Cardiac muscle cell (in vitro differentiated cells and primary cell): ENCODE results near the gene CNTNAP1. TPM values are rescaled to one million over a fixed set of nuclear protein-coding genes. Genes with fewer than 3 reads are reported as not detected.

Experiments used
- DNase-seq, 2 donors: peaks; one replicate each; pipeline versions ENCODE4 v3.0.0 to v3.0.0-alpha.2; 2010 to 2017; ENCODE audit warnings: low read depth in 1 of 2, low spot score in 1 of 2
- H3K27ac ChIP-seq: fragments of 200-600 bp; sonication (generic); 2 replicates; pipeline ENCODE4 v1.5.1; 2016
- H3K27me3 ChIP-seq: fragments of 200-600 bp; sonication (generic); 2 replicates; pipeline ENCODE4 v1.6.0; 2016; ENCODE audit warnings: control low read depth
- H3K36me3 ChIP-seq: fragments of 200-600 bp; sonication (generic); 2 replicates; pipeline ENCODE4 v1.5.1; 2016; ENCODE audit warnings: control low read depth
- H3K4me1 ChIP-seq: fragments of 200-600 bp; sonication (generic); 2 replicates; pipeline ENCODE4 v1.8.1; 2017; ENCODE audit warnings: low read depth, mild to moderate bottlenecking, mixed run types
- H3K4me3 ChIP-seq: fragments of 200-600 bp; sonication (generic); 2 replicates; pipeline ENCODE4 v1.5.1; 2016; ENCODE audit warnings: mild to moderate bottlenecking
- H3K9me3 ChIP-seq: fragments of 200-600 bp; sonication (generic); 2 replicates; pipeline ENCODE4 v1.5.1; 2017; ENCODE audit warnings: low read depth, mild to moderate bottlenecking, control low read depth
- CTCF ChIP-seq: IDR thresholded peaks from 2 replicates; pipeline ENCODE4 v1.5.1; 2012; ENCODE audit warnings: low read depth, mild to moderate bottlenecking, low read length
- polyA plus RNA-seq: library from polyadenylated mRNA; unstranded; fragments of >200 nt; fragmentation: Nextera tagmentation; extraction: Ambion mirVana; gene quantifications from 2 replicates; pipeline ENCODE4 v1.2.1, GENCODE V29; 2016
- total RNA-seq: library from RNA; depleted of rRNA; stranded (reverse); fragments of >200 nt; gene quantifications from 2 replicates; pipeline ENCODE4 v1.2.3, GENCODE V29; 2016

CNTNAP1 gene
- total and polyA plus RNA-seq, 2 experiments from 2014 or later, result 3.9 to 17.9 TPM

- Histone ChIP-seq H3K36me3 (peaks cover 36% of the 10 kb centered on the region), H3K27ac (no peak overlapping the region), H3K9me3 (no peaks in the 10 kb centered on the region), H3K27me3 (no peaks in the 10 kb centered on the region), H3K4me1 (no peaks in the 10 kb centered on the region), H3K4me3 (no peak overlapping the region)
- no peak for DNase-seq
- no peak for TF ChIP-seq CTCF
These were observed 18.4 kb downstream of the CNTNAP1 start for GRCh38 chr17:42700586-42701289.

- Histone ChIP-seq H3K36me3 (peaks cover 37% of the 10 kb centered on the region), H3K9me3 (no peaks in the 10 kb centered on the region), H3K4me1 (no peaks in the 10 kb centered on the region), H3K27ac (no peak overlapping the region), H3K27me3 (no peaks in the 10 kb centered on the region), H3K4me3 (no peak overlapping the region)
- TF ChIP-seq CTCF, result no peak
- DNase-seq, result no peak
These were observed 20.1 kb downstream of the CNTNAP1 start for GRCh38 chr17:42702446-42702845.

GRCh38 chr17:42704490-42704836 lies 22.1 kb downstream of the CNTNAP1 start:
- no peak overlapping the region for H3K4me3 ChIP-seq
- no peaks in the 10 kb centered on the region for H3K27me3 ChIP-seq
- H3K4me1 ChIP-seq, result no peaks in the 10 kb centered on the region
- no peaks in the 10 kb centered on the region for H3K9me3 ChIP-seq
- no peak for TF ChIP-seq CTCF
- H3K27ac ChIP-seq, result no peak overlapping the region
- H3K36me3 ChIP-seq, result peaks cover 42% of the 10 kb centered on the region
- DNase-seq, result no peak

GRCh38 chr17:42704837-42705494 lies 22.6 kb downstream of the CNTNAP1 start:
- Histone ChIP-seq H3K36me3 (peaks cover 45% of the 10 kb centered on the region), H3K27ac (no peak overlapping the region), H3K4me3 (no peak overlapping the region), H3K4me1 (no peaks in the 10 kb centered on the region), H3K27me3 (no peaks in the 10 kb centered on the region), H3K9me3 (no peaks in the 10 kb centered on the region)
- DNase-seq, result no peak
- TF ChIP-seq CTCF, result no peak

- DNase-seq, result no peak
- Histone ChIP-seq H3K4me1 (no peaks in the 10 kb centered on the region), H3K4me3 (no peak overlapping the region), H3K9me3 (no peaks in the 10 kb centered on the region), H3K36me3 (peaks cover 47% of the 10 kb centered on the region), H3K27ac (no peak overlapping the region), H3K27me3 (no peaks in the 10 kb centered on the region)
- no peak for TF ChIP-seq CTCF
These were observed 24.4 kb downstream of the CNTNAP1 start for GRCh38 chr17:42706732-42707131.
